ENCODE results near the gene RAB11A. TPM values are rescaled to one million over a fixed set of nuclear protein-coding genes. Genes with fewer than 3 reads are reported as not detected.

The RAB11A gene
- total and polyA plus RNA-seq, 12 donors, result 45.7 to 705 (median 348) TPM

DNA sequence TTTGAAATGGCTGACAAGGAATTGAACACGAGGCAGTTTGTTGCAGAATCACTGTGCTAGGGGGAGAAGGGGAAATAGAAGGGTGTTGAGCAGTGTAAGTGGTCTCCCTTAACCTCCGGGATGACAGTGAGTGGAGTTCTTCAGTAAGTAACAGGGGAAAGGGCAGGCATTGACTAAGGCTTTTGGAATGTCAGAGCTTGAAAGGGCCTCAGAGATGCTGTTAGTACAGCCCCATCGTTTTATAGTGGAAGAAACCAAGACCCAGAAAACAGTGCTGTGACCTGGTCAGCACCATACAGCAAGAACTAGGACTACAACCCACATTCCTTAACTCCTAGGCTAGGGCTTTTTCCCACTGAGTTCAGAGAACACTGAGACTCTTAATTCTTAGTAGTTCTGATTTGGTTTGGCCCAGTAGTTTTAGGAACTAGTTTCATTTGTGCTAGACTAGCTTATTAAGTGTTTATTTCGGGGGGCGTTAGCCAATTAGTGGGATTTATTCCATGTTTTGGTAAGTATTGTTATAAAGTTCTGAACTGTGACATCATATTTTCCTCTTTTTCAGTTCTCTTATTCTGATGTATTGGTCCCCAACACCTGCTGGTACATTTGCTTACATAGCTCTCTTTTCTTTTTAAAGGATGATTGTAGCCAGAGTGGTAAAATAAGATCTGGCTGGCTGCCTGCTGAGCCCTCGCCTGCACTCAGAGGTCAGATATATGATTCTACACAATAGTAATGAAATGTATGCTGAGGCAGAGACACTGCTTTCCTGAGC, 34.2 kb downstream of the RAB11A start:
- 77 to 86% (median 82%) methylated on average over 6 of the region's 6 CpGs for WGBS, 4 donors
- Histone ChIP-seq H3K27me3 (no peaks in the 10 kb centered on the region), H3K4me1 (replicated peaks in 1 of 2) (peaks cover 15 to 35% of the 10 kb centered on the region in 2 donors), H3K4me3 (no peak overlapping the region), H3K36me3 (replicated peaks in 1 of 2) (peaks cover 0 to 15% of the 10 kb centered on the region in 2 donors), H3K9me3 (replicated peaks in 1 of 3) (no peaks in the 10 kb centered on the region), H3K27ac (peak overlapping the region in 2 of 5 donors; percentile 18 to 24)
- intact Hi-C loops (cut with DNase I), result no loop called here
- no peak for TF ChIP-seq POLR2A (IDR thresholded peaks at IDR 0.05)
- TF ChIP-seq, protein P1, sequence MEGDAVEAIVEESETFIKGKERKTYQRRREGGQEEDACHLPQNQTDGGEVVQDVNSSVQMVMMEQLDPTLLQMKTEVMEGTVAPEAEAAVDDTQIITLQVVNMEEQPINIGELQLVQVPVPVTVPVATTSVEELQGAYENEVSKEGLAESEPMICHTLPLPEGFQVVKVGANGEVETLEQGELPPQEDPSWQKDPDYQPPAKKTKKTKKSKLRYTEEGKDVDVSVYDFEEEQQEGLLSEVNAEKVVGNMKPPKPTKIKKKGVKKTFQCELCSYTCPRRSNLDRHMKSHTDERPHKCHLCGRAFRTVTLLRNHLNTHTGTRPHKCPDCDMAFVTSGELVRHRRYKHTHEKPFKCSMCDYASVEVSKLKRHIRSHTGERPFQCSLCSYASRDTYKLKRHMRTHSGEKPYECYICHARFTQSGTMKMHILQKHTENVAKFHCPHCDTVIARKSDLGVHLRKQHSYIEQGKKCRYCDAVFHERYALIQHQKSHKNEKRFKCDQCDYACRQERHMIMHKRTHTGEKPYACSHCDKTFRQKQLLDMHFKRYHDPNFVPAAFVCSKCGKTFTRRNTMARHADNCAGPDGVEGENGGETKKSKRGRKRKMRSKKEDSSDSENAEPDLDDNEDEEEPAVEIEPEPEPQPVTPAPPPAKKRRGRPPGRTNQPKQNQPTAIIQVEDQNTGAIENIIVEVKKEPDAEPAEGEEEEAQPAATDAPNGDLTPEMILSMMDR (IDR thresholded peaks at IDR 0.05), result no peak
- peak in 1 of 7 donors; percentile 47 for DNase-seq

DNA sequence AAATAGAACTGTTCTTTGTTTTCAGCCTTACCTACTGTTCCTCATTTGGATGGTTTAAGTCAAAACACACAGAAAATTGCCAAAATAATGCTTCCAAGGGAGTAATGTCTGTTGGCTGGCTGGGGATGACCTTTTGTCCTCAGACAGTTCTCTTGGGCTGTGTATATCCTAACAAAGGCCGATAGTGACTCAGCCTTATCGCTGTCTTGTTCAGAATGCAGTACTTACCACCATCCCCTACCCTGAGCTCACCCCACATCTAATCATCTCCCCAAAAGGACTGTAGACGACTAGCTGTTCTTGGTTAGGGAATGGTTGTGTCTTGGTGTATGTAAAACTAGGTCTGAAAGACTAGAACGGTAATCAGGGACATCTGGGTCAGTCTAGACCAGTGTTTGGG, 35.0 kb downstream of the RAB11A start:
- WGBS, 4 donors, result 48 to 66% (median 58%) methylated on average over 4 of the region's 4 CpGs
- intact Hi-C loops (cut with DNase I), result no loop called here
- Histone ChIP-seq H3K27me3 (no peaks in the 10 kb centered on the region), H3K27ac (peak overlapping the region in 2 of 5 donors; percentile 18 to 24), H3K4me1 (replicated peaks in 1 of 2) (peaks cover 15 to 35% of the 10 kb centered on the region in 2 donors), H3K4me3 (no peak overlapping the region), H3K9me3 (replicated peaks in 1 of 3) (no peaks in the 10 kb centered on the region), H3K36me3 (replicated peaks in 1 of 2) (peaks cover 0 to 8% of the 10 kb centered on the region in 2 donors)
- no peak for TF ChIP-seq POLR2A (IDR thresholded peaks at IDR 0.05)
- TF ChIP-seq, protein P1 (IDR thresholded peaks at IDR 0.05), result no peak
- DNase-seq, result peak in 4 of 7 donors; percentile 39 to 54 (median 42)

- H3K36me3 ChIP-seq (replicated peaks in 1 of 2), result peaks cover 0 to 17% of the 10 kb centered on the region in 2 donors
- peak in 1 of 7 donors; percentile 27 for DNase-seq
- no peak for TF ChIP-seq POLR2A (IDR thresholded peaks at IDR 0.05)
- TF ChIP-seq, protein P1 (IDR thresholded peaks at IDR 0.05), result no peak
- 81 to 94% (median 87%) methylated on average over 1 of the region's 1 CpG for WGBS, 4 donors
- no peaks in the 10 kb centered on the region for H3K9me3 ChIP-seq (replicated peaks in 1 of 3)
- H3K4me1 ChIP-seq (replicated peaks in 1 of 2), result peaks cover 15 to 29% of the 10 kb centered on the region in 2 donors
- H3K27ac ChIP-seq, result no peak overlapping the region
- intact Hi-C loops (cut with DNase I), result no loop called here
- no peak overlapping the region for H3K4me3 ChIP-seq
- no peaks in the 10 kb centered on the region for H3K27me3 ChIP-seq
These were observed 37.1 kb downstream of the RAB11A start for GRCh38 chr15:65906396-65906795.

GRCh38 chr15:65907661-65908060, 38.4 kb downstream of the RAB11A start:
- intact Hi-C loops (cut with DNase I), result no loop called here
- H3K9me3 ChIP-seq (replicated peaks in 1 of 3), result no peaks in the 10 kb centered on the region
- H3K4me1 ChIP-seq (replicated peaks in 1 of 2), result peaks cover 15 to 21% of the 10 kb centered on the region in 2 donors
- no peak overlapping the region for H3K4me3 ChIP-seq
- no peak for TF ChIP-seq POLR2A (IDR thresholded peaks at IDR 0.05)
- TF ChIP-seq, protein P1 (IDR thresholded peaks at IDR 0.05), result no peak
- peak in 1 of 7 donors; percentile 24 for DNase-seq
- H3K27me3 ChIP-seq, result no peaks in the 10 kb centered on the region
- WGBS, 4 donors, result 98 to 100% (median 99%) methylated on average over 3 of the region's 3 CpGs
- peaks cover 0 to 17% of the 10 kb centered on the region in 2 donors for H3K36me3 ChIP-seq (replicated peaks in 1 of 2)
- H3K27ac ChIP-seq, result no peak overlapping the region

All from adrenal gland (tissue), 12 donors.